ENCODE data around the gene PALS1. TPM values are rescaled to one million over a fixed set of nuclear protein-coding genes. Genes with fewer than 3 reads are reported as not detected.

PALS1 gene
- total and polyA plus RNA-seq, 2 experiments from 2014 or later = 11.6 to 38.1 TPM

- no peak overlapping the region for H3K4me2 ChIP-seq
- no peaks in the 10 kb centered on the region for H3K79me2 ChIP-seq
Measured at GRCh38 chr14:67221248-67221981, 19.8 kb upstream of the PALS1 start.

DNA sequence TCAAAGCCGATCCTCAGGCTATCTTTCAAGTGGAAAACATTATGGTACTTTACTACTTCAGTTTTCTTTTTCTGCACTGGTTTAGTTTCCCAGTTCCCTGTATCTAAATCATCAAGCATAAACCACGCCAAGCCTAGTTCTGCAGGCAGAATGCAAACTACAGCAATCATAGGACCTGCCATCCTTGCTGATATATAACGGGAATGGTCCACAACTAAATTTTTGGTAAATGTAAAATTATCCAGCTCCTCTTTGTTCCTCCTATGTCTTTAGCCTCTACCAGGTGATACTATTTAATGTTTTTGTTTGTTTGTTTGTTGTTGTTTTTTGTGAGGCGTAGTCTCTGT lies 19.3 kb upstream of the PALS1 start:
- TF ChIP-seq, protein P1, sequence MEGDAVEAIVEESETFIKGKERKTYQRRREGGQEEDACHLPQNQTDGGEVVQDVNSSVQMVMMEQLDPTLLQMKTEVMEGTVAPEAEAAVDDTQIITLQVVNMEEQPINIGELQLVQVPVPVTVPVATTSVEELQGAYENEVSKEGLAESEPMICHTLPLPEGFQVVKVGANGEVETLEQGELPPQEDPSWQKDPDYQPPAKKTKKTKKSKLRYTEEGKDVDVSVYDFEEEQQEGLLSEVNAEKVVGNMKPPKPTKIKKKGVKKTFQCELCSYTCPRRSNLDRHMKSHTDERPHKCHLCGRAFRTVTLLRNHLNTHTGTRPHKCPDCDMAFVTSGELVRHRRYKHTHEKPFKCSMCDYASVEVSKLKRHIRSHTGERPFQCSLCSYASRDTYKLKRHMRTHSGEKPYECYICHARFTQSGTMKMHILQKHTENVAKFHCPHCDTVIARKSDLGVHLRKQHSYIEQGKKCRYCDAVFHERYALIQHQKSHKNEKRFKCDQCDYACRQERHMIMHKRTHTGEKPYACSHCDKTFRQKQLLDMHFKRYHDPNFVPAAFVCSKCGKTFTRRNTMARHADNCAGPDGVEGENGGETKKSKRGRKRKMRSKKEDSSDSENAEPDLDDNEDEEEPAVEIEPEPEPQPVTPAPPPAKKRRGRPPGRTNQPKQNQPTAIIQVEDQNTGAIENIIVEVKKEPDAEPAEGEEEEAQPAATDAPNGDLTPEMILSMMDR (IDR thresholded peaks at IDR 0.05; ENCODE audit: poor library complexity) = no peak
- TF ChIP-seq EZH2 (IDR thresholded peaks at IDR 0.05; ENCODE audit: borderline replicate concordance) = no peak
- TF ChIP-seq EZH2phosphoT487 (IDR thresholded peaks at IDR 0.05; ENCODE audit: low read depth, severe bottlenecking, unreplicated experiment) = no peak
- H3K27ac ChIP-seq = no peak overlapping the region
- no peak overlapping the region for H3K4me3 ChIP-seq
- 82% methylated on average over 4 of the region's 4 CpGs for WGBS (ENCODE audit: low lambda C conversion rate, missing lambda C conversion rate)
- no peaks in the 10 kb centered on the region for H3K9me3 ChIP-seq (ENCODE audit: low read depth)
- no peak overlapping the region for H2AFZ ChIP-seq
- no peaks in the 10 kb centered on the region for H3K27me3 ChIP-seq
- H3K4me2 ChIP-seq = no peak overlapping the region
- H3K36me3 ChIP-seq (replicated peaks; ENCODE audit: insufficient read depth, low read depth) = no peaks in the 10 kb centered on the region
- DNase-seq (ENCODE audit: low spot score) = no peak
- H3K79me2 ChIP-seq = no peaks in the 10 kb centered on the region
- H4K20me1 ChIP-seq (ENCODE audit: insufficient read depth, poor library complexity, severe bottlenecking) = no peaks in the 10 kb centered on the region
- peaks cover 5% of the 10 kb centered on the region for H3K4me1 ChIP-seq (ENCODE audit: insufficient read depth)
- no peaks in the 10 kb centered on the region for H3K9me2 ChIP-seq (replicated peaks; ENCODE audit: insufficient read depth)

More at GRCh38 chr14:67221248-67221981, 19.8 kb upstream of the PALS1 start:
- DNase-seq (ENCODE audit: low spot score) = no peak
- H3K9me2 ChIP-seq (replicated peaks; ENCODE audit: insufficient read depth) = no peaks in the 10 kb centered on the region
- WGBS (ENCODE audit: low lambda C conversion rate, missing lambda C conversion rate) = 49% methylated on average over 6 of the region's 6 CpGs
- no peaks in the 10 kb centered on the region for H3K9me3 ChIP-seq (ENCODE audit: low read depth)
- no peak overlapping the region for H3K4me3 ChIP-seq
- H3K36me3 ChIP-seq (replicated peaks; ENCODE audit: insufficient read depth, low read depth) = no peaks in the 10 kb centered on the region
- H4K20me1 ChIP-seq (ENCODE audit: insufficient read depth, poor library complexity, severe bottlenecking) = no peaks in the 10 kb centered on the region
- TF ChIP-seq EZH2phosphoT487 (IDR thresholded peaks at IDR 0.05; ENCODE audit: low read depth, severe bottlenecking, unreplicated experiment) (no peak), EZH2 (IDR thresholded peaks at IDR 0.05; ENCODE audit: borderline replicate concordance) (no peak)
- TF ChIP-seq, protein P1 (IDR thresholded peaks at IDR 0.05; ENCODE audit: poor library complexity) = no peak
- no peak overlapping the region for H3K27ac ChIP-seq
- no peaks in the 10 kb centered on the region for H3K27me3 ChIP-seq
- H2AFZ ChIP-seq = no peak overlapping the region
- peaks cover 5% of the 10 kb centered on the region for H3K4me1 ChIP-seq (ENCODE audit: insufficient read depth)

DNA sequence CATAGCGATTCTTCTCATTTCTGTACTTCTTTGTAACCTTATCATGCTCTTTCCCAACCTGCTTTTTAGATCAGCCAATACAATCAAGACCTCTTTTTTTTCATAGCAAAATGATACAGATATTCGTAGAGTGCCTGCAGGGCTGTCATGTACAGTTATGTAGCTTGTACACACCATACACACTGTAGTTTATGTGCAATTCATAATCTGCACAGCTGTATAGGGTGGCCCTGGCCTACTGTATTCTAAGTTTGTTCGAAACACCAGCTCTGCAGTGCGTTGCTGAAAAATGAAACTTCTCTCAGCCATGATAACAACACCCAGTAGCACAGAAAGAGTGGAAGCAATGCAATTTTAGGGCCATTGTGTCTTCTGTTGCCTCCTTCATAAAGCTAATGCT lies 15.7 kb upstream of the PALS1 start:
- no peaks in the 10 kb centered on the region for H3K9me2 ChIP-seq (replicated peaks; ENCODE audit: insufficient read depth)
- 92% methylated on average over 4 of the region's 4 CpGs for WGBS (ENCODE audit: low lambda C conversion rate, missing lambda C conversion rate)
- no peaks in the 10 kb centered on the region for H3K9me3 ChIP-seq (ENCODE audit: low read depth)
- H3K36me3 ChIP-seq (replicated peaks; ENCODE audit: insufficient read depth, low read depth) = no peaks in the 10 kb centered on the region
- no peak for DNase-seq (ENCODE audit: low spot score)
- H4K20me1 ChIP-seq (ENCODE audit: insufficient read depth, poor library complexity, severe bottlenecking) = no peaks in the 10 kb centered on the region
- no peaks in the 10 kb centered on the region for H3K79me2 ChIP-seq
- no peak overlapping the region for H2AFZ ChIP-seq
- H3K27me3 ChIP-seq = no peaks in the 10 kb centered on the region
- TF ChIP-seq EZH2phosphoT487 (IDR thresholded peaks at IDR 0.05; ENCODE audit: low read depth, severe bottlenecking, unreplicated experiment) (no peak), EZH2 (IDR thresholded peaks at IDR 0.05; ENCODE audit: borderline replicate concordance) (no peak)
- TF ChIP-seq, protein P1 (IDR thresholded peaks at IDR 0.05; ENCODE audit: poor library complexity) = no peak
- peaks cover 5% of the 10 kb centered on the region for H3K4me1 ChIP-seq (ENCODE audit: insufficient read depth)
- no peak overlapping the region for H3K4me2 ChIP-seq
- H3K4me3 ChIP-seq = no peak overlapping the region
- H3K27ac ChIP-seq = no peak overlapping the region

Data from hepatocyte (in vitro differentiated cells).